GM19452 (cell line): ENCODE data around the gene MAP2K6.

ENCODE experiments used
- ATAC-seq: cut with Tn5 transposase; IDR thresholded peaks from one replicate; pipeline ENCODE4 v1.9.1; 2021; ENCODE audit not compliant: unreplicated experiment

The MAP2K6 gene

GRCh38 chr17:69414408-69415274, at the start of gene MAP2K6:
Gene MAP2K6 (plus strand): TSS chr17:69414697. CDS start chr17:69414985, 288 bp downstream.
- peak; percentile 95 for ATAC-seq

- peak; percentile 90 for ATAC-seq
Observed at GRCh38 chr17:69367298-69367697, 47.2 kb upstream of the MAP2K6 start.

DNA sequence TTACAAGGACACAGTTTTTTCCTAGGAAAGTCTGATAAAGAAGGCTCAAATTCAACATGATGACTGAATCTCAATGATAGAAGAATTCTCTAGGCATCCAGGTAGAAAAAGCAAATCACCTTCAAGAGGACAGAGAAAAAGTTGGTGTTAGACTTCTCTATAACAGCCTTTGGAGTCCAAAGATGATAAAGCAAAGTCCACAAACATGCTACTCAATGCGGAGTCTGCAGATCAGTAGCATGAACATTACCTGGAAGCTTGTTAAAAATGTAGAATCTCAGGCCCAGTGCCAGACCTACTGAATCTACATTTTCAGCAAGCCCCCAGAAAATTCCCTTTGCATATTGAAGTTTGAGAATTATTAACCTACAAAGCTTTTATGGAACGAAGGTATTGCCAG, 41.4 kb upstream of the MAP2K6 start:
- ATAC-seq: no peak

DNA sequence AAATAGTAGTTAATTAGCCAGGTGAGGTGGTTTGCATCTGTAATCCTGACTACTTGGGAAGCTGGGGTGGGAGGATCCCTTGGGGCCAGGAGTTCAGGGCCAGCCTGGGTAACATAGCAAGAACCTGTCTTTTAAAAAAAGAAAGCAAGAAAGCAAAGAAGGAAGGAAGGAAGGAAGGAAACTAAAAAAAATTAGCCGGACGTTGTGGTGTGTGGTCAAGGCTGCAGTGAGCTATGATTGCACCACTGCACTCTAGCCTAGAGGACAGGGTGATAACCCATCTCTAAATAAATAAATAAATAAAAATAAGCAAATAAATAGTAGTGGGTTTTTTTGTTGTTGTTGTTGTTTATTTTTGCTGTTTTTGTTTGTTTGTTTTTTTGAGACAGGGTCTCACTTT, 39.3 kb upstream of the MAP2K6 start:
- ATAC-seq: no peak

DNA sequence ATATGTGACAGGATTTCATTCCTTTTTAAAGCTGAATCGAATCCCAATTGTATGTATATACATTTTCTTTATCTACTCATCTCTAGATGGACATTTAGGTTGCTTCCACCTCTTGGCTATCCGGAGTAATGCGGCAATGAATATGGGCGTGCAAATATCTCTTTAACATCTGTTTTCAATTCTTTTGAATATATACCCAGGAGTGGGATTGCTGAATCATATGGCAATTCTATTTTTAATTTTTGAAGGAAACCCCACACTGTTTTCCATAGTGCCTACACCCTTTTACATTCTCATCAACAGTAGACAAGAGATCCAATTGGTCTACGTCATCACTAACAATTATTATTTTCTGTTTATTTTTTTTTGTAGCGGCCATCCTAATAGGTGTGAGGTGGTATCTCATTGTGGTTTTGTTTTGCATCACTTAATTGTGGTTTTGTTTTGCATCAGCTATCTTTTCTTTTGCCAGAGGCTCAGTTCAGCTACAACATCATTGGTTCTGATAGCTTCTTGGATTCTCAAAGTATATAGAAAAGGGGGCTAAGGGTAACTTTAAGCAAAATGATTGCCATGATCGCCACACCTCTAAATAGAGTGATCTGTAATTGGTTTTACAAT, 25.6 kb upstream of the MAP2K6 start:
- no peak for ATAC-seq

GRCh38 chr17:69390795-69391501, 23.5 kb upstream of the MAP2K6 start:
- ATAC-seq: no peak

DNA sequence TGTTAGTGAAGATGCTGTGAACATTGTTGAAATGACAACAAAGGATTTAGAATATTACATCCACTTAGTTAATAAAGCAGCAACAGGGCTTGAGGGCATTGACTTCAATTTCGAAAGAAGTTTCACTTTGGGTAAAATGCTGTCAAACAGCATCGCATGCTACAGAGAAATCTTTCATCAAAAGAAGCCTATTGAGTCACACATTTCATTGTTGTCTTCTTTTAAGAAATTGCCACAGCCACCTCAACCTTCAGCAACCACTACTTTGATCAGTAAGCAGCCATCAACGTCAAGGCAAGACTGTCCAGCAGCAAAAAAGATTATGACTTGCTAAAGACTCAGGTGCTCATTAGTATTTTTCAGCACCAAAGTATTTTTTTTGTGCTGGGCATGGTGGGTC, 13.2 kb upstream of the MAP2K6 start:
- no peak for ATAC-seq

DNA sequence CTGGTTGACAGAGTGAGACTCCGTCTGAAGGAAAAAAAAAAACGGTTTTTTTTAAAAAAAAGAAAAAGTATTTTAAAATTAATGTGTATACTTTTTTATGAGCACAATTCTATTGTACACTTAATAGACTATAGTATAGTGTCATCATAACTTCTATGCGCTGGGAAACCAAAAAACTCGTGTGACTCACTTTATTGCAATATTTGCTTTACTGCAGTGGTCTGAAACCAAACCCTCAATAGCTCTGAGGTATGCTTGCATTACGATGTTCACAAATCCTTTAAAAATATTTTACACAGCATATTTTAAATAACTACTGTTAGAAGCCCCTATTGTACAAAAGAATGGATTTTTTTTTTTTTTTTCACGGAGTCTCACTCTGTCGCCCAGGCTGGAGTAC, 12.4 kb upstream of the MAP2K6 start:
- ATAC-seq: no peak

- no peak for ATAC-seq
Observed at GRCh38 chr17:69404399-69404798, 10.1 kb upstream of the MAP2K6 start.

GRCh38 chr17:69405096-69405495, 9.4 kb upstream of the MAP2K6 start:
- ATAC-seq: no peak

DNA sequence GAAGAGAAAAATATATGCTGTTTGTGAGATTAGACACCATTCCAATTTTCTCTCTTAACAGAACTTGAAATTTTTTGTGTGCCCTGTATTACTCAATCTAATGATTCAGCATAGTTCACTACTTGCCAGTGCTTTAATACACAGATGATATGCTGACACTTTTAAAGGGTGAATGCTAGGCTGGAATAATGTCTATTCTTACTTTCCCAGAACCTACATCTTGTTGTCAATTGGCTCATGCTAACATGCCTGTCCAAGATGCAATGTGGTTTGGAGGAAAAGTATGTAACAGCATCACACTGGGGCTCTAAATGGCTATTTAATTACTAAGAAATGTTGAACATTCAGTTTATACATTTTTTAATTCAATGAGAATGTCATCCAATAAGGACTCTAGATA, 7.6 kb upstream of the MAP2K6 start:
- no peak for ATAC-seq

DNA sequence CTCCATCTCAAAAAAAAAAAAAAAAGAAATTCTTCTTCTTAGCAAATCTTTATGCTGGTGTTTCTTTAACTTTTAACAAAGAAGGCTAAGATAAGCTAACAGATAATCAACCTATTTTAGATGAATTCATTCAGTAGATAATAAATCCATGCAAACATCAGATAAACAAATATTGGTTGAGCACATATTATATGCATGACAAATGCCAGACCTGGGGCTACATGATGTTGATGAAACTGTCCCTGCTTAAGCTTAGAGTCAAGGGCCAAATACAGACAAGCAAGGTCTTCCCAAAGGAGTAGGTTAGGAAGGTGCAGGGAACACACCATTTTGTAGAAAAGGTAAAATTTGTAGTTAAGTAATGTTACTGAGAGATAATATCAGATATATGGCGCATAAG, 6.7 kb upstream of the MAP2K6 start:
- ATAC-seq: no peak

- ATAC-seq: no peak
Observed at GRCh38 chr17:69410671-69411070, 3.8 kb upstream of the MAP2K6 start.

- ATAC-seq: no peak
Observed at GRCh38 chr17:69411766-69412165, 2.7 kb upstream of the MAP2K6 start.

DNA sequence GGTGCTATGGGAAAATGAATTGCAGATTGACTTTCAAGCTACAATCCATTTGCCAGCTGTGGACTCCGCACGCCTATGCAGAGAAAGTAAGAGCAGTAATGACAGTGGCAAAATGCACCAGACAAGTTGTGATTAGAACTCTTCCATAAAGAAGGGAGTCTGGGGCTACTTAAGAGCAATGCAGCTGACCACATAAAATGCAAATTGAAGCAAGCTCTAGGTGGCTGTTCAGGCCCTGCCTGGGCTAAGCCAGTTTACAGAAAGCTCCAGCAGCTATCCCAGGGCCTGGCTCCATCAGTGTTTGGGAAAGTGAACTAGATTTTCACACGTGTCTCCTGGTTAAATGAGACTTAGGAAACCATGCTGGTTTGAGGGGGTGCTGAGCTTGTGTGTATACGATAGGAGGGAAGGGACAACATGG, 2.2 kb upstream of the MAP2K6 start:
- ATAC-seq: no peak

- no peak for ATAC-seq
Observed at GRCh38 chr17:69415431-69415830, 934 bp downstream of the MAP2K6 start.

GRCh38 chr17:69417545-69418483, 3.3 kb downstream of the MAP2K6 start:
- ATAC-seq: no peak

DNA sequence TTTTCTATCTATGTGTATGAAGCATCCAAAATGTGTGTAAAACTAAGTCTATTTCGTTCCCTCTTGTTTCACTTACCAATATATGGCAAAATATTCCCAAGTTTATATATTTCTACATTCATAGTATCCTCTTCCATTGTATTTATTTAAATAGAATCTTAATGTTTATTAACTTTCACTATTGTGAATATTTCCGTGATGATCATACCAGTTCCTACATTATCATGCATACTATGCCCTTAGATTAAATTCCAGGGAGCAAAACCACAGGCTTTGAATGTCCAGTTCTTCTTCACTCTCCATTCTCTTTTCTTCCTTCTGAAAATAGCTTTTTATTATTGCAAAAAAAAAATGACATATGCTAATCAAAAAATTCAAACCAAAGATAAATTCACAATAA, 4.0 kb downstream of the MAP2K6 start:
- no peak for ATAC-seq

DNA sequence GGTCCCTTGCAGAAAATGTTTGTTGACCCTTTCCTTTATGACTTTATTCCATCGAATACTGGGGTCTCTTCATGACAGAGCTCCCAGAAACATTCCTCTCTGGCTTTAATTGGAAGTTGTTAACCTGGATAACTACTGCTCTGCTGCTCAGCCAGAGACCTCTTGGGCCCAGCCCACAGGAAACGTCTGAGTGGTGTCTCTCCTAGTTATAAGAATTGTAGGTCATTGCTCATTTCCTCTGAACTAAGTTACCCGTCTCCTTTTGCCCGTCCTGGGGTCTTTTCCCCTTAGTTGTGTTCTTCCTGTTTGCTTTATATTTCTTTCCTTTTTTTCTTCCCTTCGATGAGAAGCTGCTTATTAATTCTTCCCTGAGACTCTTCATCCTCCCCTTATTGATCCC, 9.0 kb downstream of the MAP2K6 start:
- no peak for ATAC-seq

DNA sequence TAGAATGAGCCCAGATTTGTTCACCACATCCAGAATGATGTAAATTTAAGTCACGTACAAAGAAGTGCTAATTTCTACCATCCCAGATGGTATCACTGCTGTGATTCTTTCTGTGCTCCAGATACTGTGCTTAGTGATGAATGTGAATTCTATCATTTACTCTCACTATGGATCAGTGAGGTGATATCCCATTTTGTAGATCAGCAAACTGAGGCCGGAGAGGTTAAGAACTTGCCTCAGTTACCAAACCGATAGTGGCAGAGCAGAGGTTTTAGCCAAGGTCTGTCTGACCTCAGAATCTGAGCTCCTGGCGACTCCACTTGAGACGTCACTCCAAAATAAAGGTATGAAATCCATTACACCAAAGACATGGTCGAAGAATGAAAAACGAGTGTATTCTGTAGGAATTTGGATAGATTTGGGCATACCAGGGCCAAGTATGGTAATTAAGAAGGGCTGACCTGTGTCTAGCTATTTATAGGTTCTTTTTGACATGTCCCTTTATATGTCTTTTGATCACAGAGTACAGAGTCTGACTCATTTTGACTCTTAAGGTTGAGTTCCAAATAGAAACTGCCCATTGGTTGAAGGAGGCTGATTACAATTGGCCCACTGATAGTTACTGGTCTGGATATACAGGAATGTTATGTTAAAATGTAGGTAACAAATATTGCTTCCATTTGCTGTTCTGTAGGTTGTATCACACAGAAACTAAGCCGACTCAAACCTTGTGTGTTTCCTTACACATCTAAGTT, 10.0 kb downstream of the MAP2K6 start:
- ATAC-seq: no peak
